Fibroblast of villous mesenchyme (primary cell): ENCODE data around the gene CA5A. TPM values are rescaled to one million over a fixed set of nuclear protein-coding genes. Genes with fewer than 3 reads are reported as not detected.
A peak's percentile ranks its signal among the peaks of the same experiment; 100 is the strongest.
"Not testable (repeated sequence)": the region's sequence is repeated elsewhere in the genome, so short reads cannot be mapped to it uniquely, and the experiment has no call there.

Source experiments
- DNase-seq: peaks from one replicate; pipeline ENCODE4 v3.0.0-alpha.2; 2010; ENCODE audit warnings: low read depth
- H3K4me3 ChIP-seq: 2 replicates; pipeline ENCODE4 v1.5.1; 2011; ENCODE audit warnings: low read depth, mild to moderate bottlenecking, low read length
- total RNA-seq: library from RNA; depleted of rRNA; stranded (reverse); fragments of >200 nt; gene quantifications from 2 replicates; pipeline ENCODE4 v1.2.3, GENCODE V29; 2012
- TF ChIP-seq, protein P1 (sequence below): IDR thresholded peaks from 2 replicates; pipeline ENCODE4 v1.5.1; 2012; ENCODE audit warnings: low read depth, mild to moderate bottlenecking, low read length; ENCODE audit not compliant: insufficient read depth

Gene CA5A
- total RNA-seq, 1 donor, result not detected

DNA sequence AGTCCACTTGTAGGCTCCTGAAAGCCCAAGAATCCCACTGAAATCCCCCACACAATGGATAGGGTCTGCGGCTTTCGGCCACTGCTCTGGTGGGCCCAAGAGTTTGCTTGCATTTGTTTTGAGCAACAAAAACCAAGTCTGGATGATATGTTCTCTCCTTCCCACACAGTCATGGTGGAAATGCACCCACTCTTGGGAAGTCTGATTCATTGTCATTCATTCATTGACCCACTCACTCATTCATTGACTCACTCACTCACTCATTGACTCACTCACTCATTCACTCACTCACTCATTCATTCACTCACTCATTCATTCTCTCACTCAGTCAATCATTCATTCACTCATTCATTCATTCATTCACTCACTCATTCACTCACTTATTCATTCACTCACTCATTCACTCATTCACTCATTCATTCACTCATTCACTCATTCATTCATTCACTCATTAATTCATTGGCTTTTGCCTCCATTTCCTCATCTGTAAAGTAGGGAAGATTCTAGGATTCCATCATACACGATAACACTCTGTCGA, 2.2 kb upstream of the CA5A start:
- no peak for DNase-seq
- no peak overlapping the region for H3K4me3 ChIP-seq
- TF ChIP-seq, protein P1, sequence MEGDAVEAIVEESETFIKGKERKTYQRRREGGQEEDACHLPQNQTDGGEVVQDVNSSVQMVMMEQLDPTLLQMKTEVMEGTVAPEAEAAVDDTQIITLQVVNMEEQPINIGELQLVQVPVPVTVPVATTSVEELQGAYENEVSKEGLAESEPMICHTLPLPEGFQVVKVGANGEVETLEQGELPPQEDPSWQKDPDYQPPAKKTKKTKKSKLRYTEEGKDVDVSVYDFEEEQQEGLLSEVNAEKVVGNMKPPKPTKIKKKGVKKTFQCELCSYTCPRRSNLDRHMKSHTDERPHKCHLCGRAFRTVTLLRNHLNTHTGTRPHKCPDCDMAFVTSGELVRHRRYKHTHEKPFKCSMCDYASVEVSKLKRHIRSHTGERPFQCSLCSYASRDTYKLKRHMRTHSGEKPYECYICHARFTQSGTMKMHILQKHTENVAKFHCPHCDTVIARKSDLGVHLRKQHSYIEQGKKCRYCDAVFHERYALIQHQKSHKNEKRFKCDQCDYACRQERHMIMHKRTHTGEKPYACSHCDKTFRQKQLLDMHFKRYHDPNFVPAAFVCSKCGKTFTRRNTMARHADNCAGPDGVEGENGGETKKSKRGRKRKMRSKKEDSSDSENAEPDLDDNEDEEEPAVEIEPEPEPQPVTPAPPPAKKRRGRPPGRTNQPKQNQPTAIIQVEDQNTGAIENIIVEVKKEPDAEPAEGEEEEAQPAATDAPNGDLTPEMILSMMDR, result no peak

DNA sequence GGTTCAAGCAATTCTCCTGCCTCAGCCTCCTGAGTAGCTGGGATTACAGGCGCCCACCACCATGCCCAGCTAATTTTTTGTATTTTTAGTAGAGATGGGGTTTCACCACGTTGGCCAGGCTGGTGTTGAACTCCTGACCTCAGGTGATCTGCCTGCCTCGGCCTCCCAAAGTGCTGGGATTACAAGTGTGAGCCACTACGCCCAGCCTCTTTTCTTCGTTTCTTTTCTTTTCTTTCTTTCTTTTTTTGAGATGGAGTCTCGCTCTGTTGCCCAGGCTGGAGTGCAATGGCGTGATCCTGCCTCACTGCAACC, 858 bp upstream of the CA5A start:
- not testable (repeated sequence) for H3K4me3 ChIP-seq, DNase-seq

DNA sequence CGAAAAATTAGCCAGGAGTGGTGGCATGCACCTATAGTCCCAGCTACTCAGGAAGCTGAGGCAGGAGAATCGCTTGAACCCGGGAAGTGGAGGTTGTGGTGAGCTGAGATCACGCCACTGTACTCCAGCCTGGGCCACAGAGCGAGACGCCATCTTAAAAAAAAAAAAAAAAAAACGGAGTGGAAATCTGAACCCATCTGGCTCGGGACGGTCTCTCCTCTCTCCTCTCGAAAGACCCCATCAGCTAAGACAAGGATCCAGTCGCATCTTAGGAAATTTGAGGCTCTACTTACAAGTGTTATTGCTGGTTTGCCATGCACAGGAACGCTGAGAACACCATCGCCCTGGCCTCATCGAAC, 334 bp downstream of the CA5A start:
- H3K4me3 ChIP-seq, DNase-seq: not testable (repeated sequence)

DNA sequence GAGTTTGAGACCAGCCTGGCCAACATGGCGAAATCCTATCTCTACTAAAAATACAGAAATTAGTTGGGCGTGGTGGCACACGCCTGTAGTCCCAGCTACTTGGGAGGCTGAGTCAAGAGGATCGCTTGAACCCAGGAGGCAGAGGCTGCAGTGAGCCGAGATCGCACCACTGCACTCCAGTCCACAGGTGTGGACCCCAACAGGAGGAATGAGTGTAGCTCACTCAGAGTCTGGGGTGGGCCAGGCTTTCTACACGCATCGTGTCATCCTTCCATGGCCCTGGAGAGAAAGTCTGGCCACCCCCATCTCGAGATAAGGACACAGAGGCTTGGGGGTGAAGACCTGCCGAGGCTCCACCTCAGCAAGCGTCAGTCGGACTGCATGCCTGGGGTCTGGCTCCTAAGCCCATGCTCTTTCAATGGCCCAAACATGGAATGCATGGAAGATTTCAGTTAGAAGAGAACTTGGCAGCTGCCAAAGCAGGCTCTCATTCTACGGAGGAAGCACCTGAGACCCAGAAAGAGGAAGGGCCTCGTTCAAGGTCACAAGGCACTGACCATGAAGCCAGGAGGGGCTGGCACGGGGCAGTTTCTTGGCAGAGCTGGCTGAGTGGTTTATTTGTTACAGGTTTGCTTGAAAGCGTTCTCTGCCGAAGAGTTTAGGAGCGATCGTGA, 1.4 kb downstream of the CA5A start:
- not testable (repeated sequence) for DNase-seq, H3K4me3 ChIP-seq

DNA sequence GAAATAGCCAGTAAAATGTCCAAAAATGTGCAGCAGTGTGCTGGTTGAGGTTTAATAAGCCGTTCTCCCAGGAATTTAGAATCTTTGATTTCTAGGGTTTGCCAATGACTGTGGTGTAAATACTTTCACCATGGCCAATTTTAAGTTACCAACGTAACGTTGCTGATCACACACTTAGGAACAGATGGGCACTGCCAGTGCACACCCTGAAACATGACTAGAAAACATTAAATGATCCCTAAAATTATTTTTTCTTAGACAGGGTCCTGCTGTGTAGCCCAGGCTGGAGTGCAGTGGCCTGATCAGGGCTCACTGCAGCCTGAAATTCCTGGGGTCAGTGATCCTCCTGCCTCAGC, 3.2 kb downstream of the CA5A start:
- H3K4me3 ChIP-seq, result no peak overlapping the region
- TF ChIP-seq, protein P1, result no peak
- DNase-seq, result no peak

DNA sequence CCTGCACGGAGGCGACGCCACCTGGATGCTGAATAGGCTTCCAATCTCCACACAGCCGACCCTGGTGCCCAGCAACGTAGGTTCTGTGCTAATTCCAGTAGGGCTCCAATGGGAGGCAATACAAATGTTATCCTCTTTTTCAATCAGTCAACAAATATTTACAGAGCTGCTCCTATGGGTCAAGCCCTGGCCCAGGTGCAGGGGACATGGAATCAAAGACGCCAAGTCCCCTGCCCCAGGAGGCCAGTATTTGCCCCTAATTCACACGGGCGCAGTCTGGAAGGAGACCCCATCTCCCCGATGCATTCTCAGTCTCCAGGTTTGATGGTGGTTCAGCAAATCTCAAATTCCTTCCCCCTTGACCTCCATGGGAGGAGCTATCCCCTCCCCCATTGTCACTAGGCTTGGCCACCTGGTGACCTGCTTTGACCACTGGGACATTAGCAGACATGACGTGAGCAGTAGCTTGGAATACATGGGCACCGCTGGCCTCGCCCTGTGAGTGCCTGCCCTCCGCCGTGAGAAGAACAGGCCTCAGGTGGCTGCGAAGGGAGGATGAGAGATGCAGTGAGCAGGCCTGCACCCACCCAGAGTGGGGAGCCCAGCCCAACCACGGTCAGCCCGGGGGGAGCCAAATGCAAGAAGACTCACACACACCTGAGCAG, 3.7 kb downstream of the CA5A start:
- not testable (repeated sequence) for H3K4me3 ChIP-seq, DNase-seq

DNA sequence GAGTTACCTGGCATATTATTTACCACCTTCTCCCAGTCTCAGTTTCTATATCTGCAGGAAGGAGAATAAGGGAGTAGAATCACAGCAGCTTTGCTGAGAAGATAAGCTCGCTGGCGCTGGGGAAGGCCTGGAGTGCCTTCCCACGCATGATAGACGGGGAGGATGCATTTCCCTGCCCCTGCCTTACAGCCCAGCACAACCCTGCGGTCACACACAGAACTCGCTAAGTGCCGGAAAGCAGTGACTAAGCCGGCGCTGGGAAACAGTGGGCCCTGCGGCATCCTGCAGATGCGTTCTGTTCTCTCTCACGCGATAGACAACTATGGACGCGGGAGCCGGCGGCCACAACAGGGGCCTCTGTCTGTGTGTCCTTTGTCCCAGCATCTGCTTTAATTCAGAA, 4.8 kb downstream of the CA5A start:
- TF ChIP-seq, protein P1, result no peak
- H3K4me3 ChIP-seq, result no peak overlapping the region
- peak; percentile 88 for DNase-seq

DNA sequence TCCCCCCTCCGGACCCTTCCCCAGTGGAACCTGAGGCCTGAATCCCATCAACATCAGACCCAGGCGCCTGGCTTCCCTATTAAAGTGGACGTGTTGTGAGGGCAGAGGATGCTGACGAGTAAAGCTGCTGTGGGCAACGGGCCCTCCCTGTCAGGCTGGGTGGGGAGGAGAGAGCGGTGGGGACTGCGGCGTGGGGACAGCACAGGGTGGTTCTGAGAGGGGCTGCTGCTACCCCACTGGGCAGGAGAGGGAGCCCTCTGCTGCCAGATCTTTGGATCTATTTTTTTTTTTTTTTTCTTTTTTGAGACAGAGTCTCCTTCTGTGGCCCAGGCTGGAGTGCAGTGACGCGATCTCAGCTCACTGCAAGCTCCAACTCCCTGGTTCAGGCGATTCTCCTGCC, 5.9 kb downstream of the CA5A start:
- TF ChIP-seq, protein P1, result peak; percentile 41
- H3K4me3 ChIP-seq, result no peak overlapping the region
- DNase-seq, result peak; percentile 30

DNA sequence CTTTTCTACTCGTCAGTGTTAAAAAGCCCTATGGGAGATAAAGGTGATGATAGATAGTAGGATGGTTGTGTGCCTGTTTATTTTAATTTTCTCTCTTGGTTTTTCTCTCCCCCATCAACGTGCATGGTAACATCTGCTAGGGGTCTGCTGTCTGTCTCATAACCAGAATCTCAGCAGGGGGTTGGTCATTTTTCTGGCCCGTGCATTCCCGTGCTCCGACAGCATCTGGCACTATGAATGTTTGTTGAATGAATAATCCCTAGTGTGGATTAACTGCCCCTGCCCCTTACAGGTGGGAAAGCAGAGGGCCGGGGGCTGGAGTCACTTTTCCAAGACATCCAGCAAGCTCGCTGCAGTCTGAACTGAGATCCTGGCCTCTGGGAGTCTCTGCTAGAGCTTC, 6.3 kb downstream of the CA5A start:
- no peak for DNase-seq
- no peak overlapping the region for H3K4me3 ChIP-seq
- TF ChIP-seq, protein P1, result no peak
